Left forelimb (tissue), 1 donor: ENCODE results near the gene ZNF836.
A peak's percentile ranks its signal among the peaks of the same experiment; 100 is the strongest.
"Not testable (repeated sequence)": the region's sequence is repeated elsewhere in the genome, so short reads cannot be mapped to it uniquely, and the experiment has no call there.

Experiments
- DNase-seq: peaks from one replicate; pipeline ENCODE4 v3.0.0-alpha.2; 2018; ENCODE audit warnings: low spot score

The ZNF836 gene

DNA sequence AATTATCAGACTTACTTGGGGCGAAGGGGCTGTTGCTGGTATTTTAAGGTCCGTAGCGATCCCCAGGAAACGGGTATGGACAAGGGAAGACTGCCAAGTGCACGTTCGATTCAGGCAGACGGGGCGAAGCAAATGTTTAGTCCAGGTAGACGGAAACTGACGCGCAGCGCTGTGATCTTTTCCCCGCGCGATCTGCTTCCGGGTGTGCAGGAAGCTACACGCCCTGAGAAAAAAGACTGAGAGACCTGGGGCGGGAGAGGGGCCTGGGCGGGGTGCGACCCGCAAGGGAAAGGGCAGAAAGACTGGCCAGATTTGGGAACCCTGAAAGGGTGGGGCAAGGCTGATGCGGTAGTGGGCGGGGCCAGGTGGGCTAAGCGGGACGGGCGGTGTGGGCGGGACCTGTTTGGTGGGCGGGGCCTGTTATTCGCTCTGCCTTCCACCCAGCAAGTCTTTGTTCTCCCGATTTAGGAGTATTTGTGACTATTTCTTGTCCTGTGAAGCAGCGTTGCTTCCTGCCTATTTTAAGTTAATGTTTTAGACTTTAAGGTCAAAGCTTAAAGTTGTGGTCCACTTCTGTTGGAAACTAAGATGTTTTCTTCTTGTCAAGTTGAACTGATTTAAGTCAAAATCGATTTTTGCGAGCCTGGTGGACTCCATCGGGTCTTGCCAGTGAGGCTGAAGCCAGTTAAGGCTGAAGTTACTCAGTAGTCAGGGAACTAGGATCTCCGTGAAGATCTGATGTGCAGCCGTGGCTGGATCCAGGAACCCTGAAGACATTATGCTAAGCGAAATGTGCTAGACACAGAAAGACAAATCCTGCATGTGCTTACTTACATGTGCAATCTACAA lies at the start of gene ZNF836:
TSS of gene ZNF836 (minus strand) at position 301 of the 849 bp plus-strand sequence. CDS start 3,549 bp downstream, outside the sequence.
- DNase-seq, result peak; percentile 89

DNA sequence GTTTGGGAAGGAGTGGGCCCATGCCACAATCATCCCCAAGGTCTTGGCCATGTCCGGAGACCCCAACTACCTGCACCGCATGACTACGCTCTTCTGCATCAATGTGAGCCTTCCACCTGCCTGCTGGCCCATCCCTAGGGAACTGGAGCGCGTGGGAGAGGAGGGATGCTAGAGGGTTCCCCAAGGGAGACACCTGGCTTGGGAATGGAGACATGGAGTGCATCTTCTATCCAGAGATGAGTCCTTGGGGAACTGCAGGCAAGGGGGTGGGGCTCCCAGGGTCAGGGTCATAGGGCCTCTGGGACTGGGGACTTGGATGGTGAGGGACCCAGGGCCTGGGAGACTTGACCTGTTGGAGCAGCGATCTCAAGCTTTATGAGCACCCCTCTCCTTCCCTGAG lies 49.6 kb upstream of the ZNF836 start:
- DNase-seq, result no peak

DNA sequence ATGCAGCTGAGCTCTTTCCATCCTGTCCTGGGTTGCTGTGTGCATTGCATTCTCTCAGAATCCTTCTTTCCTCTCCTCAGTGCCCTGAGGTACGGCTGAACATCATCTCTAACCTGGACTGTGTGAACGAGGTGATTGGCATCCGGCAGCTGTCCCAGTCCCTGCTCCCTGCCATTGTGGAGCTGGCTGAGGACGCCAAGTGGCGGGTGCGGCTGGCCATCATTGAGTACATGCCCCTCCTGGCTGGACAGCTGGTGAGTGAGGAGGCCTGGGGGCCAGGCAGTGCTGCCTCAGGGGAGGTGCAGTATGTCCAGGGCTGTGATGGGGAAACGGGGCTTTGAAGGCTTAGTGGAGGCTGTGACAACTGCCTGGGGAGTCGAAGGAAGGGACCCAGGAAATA lies 48.2 kb upstream of the ZNF836 start:
- peak; percentile 68 for DNase-seq

DNA sequence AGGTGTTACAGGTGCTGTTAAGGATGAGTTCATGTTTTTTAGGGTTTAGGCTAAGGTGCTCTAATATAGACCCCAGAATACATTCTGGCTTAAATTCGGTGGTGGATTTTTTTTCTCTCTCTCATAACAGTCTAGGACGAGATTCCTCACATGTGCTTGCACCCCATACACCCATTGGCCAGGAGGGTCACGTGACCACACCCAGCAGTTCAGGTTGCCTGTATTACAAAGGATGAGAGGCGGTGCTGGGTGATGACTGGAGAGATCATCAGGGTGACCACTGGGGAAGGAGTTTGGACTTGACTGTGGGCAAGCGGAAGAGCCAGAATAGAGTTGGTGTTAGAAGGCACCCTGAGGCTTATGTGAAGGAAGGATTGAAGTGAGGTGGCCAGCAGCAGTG lies 46.2 kb upstream of the ZNF836 start:
- no peak for DNase-seq

DNA sequence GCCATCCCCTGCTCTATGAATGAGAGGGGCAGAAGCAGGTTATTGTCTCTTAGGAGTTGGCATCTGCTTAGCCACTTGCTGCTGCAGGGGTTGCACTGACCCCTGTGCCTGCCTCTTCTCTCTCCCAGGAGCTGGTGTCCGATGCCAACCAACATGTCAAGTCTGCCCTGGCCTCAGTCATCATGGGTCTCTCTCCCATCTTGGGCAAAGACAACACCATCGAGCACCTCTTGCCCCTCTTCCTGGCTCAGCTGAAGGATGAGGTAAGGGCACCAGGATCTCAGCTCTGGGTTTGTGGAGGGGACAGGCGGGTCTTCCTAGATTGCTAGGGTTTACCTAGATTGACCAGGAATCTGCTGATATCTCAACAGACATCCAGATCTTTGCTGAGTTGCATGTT lies 45.0 kb upstream of the ZNF836 start:
- no peak for DNase-seq

DNA sequence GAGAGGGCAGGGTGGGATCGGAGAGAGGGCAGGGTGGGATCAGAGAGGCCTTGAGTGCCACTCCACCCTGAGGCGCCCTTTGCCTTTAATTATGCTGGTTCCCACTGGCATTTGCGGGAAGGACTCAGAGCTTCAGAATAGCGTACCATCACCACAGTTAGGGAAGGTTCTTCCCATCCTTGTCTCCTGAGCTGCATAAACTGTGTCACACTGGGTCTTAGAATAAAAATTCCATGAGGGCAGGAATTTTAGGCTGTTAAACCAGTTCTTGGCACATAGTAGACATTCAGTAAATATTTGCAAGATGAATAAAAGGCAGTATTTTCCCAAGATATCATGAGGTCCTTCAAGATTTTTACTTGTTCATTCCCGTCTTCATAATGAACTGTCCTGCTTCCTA lies 42.8 kb upstream of the ZNF836 start:
- no peak for DNase-seq

DNA sequence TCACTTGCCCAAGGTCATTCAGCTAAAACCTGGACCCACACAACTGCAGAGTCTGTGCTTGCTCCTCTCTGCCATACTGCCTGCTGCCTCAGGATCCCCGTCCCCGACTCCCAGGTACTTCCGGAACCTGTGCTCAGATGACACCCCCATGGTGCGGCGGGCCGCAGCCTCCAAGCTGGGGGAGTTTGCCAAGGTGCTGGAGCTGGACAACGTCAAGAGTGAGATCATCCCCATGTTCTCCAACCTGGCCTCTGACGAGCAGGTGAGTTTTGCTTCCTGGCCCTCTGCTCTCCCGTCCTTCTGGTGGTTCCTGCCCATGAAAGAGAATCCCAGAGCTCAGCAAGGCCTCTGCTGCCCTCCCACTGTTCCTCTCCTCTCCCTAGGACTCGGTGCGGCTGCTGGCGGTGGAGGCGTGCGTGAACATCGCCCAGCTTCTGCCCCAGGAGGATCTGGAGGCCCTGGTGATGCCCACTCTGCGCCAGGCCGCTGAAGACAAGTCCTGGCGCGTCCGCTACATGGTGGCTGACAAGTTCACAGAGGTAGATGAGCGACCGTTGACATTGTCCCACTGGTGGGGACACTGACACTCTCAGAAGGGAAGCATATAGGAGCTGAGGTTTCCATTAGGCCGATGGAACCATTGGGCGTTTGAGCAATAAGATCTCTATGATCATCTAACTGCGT lies 41.3 kb upstream of the ZNF836 start:
- DNase-seq, result no peak

DNA sequence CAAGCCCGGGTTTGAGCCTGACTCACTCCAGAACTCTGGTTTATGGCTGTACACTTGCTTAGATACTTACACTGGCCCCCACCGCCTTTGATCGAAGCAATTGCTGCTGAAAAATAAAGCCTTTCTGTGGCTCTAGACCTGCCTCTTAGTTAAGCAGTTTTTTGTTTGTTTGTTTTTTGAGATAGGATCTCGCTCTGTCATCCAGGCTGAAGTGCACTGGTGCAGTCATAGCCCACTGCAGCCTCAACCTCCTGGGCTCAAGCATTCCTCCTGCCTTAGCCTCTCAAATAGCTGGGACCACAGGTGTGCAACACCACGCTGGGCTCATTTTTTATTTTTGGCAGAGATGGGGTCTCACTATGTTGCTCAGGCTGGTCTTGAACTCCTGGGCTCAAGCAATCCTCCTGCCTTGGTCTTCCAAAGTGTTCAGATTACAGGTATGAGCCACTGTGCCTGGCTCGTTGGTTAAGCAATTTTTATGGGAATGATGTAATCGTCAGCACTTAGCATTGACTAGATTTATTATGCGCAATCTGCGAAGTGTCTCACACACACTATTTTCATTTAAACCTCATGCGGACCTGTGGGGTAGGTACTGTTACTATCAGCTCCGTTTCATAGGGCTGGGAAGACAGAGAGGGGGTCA lies 40.6 kb upstream of the ZNF836 start:
- DNase-seq, result no peak

DNA sequence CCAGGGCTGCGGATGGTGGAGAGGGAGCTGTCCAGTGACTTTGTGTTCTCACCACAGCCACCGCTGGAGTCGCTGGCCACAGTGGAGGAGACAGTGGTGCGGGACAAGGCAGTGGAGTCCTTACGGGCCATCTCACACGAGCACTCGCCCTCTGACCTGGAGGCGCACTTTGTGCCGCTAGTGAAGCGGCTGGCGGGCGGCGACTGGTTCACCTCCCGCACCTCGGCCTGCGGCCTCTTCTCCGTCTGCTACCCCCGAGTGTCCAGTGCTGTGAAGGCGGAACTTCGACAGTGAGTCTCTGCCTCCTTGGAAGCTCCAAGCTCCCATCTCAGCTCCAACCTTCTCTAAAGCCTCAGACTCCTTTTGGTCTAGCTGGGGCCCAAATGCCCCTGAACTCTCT lies 39.8 kb upstream of the ZNF836 start:
- DNase-seq, result no peak

DNA sequence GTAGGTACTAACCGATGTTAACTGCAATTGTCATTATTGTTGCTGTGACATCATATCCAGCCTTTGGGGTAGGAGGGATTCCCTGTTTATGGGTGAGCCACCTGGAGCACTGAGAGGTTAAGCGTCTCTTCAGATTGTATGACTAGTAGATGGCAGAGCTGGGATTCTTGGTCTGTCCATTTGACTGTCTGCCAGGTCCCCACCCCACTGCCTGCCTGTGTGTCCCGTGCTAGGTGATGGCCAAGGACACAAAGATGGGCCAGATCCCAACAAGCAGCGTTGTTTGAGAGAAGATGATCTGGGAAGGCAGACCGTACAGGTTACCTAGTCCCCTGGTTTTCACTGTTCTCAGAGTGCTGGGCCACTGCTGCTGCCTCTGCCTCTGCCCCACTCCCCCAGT lies 35.1 kb upstream of the ZNF836 start:
- no peak for DNase-seq

DNA sequence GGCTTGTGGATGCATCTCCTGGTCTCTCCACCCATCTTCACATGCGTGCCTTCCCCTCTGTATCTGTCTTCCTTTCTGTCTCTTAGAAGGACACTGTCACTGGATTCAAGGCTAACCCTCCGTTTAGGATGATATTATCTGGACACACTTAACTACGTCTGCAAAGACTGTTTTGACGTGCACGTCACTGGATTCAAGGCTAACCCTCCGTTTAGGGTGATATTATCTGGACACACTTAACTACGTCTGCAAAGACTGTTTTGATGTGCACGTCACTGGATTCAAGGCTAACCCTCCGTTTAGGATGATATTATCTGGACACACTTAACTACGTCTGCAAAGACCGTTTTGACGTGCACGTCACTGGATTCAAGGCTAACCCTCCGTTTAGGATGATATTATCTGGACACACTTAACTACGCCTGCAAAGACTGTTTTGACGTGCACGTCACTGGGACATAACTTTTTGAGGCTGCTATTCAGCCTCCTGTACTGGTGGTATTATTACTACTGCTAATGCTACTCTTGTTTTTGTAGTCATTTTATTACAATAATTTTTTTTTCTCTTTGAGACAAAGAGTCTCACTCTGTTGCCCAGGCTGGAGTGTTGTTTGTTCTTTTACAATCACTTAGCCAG lies 29.5 kb upstream of the ZNF836 start:
- not testable (repeated sequence) for DNase-seq

DNA sequence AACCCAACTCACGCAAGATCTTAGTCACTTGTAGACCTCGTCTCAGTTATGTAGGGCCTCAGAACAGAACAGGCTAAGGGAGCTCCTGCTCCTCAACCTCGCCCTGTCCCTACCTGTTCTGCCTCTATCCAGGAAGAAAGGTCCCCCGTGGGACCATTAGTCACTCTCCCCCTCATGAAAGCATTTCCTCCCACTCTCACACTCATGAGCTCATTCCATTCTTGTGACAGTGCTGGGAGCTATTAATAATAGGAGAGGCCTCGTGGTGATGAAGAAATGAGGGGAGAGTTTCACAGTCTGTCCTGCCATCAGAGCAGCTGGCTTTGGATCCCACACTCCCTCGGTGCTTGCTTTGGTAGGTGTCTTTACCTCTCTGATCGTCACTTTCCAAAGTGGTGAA lies 28.6 kb upstream of the ZNF836 start:
- DNase-seq, result no peak

DNA sequence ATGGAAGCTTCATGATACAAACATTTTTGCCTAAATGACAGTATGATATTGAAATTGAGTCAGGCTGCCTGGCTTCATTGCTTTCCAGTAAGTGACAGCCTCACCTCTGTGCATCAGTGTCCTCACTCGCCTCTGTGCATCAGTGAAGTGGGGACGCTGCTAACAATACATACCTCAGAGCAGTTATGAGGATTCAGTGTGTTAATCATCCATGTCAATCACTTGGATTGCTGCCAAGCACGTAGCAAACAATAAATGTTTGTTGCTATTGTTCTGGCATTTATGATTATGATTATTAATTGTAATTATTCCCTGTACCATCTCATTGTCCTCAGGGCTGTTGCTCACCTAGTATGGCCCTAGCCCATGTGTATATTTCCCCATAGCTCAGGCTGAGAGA lies 27.3 kb upstream of the ZNF836 start:
- DNase-seq, result no peak

DNA sequence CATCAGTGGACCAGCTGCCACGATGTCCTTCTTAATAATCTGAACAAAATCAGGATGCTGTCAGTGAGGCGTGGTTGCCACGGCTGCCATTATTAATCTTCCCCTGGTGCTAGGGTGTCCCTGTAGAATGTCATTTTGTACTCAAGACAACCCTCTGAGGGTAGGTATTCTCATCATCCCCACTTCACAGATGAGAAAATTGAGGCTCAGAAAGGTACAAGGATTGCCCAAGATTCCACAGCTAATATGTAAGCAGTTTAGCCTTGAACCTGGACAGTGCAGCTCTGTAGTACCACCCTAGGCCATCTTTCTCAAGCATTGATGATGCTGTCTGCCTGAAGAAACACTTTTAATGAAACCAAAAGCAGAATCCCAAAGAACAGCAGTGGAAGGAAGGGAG lies 26.5 kb upstream of the ZNF836 start:
- DNase-seq, result no peak

DNA sequence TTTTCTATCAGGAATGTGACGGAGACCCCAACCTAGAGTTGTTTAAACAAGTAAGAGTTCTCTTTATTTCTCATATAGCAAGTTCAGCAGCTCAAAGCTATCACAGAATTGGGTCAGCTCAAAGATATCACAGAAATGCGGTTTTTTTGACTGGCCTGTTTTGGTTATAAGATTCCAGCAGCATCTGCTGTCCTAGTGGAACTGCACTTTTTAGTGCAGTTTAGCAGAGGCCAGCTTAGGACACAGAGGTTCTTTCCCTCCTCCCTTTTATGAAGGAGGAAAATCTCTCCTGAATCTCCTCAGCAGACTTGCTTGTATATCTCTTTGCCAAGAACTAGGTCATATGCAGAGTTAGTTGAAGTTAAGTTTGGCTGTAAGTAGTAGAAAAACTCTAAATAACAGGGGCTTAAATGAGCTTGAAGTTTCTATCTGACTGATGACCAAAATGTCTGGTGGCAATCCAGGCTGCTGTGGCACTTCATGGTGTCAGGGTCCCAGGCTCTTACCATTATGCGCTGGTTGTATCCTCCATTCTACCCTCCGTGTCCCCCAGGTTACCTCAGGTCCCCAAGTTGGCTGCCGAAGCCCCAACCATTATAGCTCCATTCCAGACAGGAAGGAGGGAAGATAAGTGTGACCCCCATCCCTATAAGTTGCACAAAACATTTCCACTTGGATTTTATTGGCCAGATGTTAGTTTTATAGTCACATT lies 25.0 kb upstream of the ZNF836 start:
- no peak for DNase-seq

DNA sequence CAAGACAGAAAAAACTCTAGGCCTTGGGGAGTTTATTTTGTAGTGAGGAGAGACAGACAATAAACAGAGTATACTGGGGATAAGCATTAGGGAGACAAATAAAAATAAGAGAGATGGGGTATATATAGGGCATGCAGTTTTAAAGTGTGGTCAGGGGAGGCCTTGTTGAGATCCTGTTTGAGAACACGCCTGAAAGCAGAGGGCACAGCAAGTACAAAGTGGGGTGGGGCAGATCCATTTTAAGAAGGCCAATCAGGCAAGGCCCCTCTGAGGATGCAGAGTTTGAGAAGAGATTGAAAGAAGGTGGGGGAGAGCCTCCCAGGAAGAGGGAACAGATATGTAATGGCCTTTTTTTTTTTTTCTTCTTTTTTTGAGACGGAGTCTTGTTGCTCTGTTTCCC lies 20.5 kb upstream of the ZNF836 start:
- no peak for DNase-seq

DNA sequence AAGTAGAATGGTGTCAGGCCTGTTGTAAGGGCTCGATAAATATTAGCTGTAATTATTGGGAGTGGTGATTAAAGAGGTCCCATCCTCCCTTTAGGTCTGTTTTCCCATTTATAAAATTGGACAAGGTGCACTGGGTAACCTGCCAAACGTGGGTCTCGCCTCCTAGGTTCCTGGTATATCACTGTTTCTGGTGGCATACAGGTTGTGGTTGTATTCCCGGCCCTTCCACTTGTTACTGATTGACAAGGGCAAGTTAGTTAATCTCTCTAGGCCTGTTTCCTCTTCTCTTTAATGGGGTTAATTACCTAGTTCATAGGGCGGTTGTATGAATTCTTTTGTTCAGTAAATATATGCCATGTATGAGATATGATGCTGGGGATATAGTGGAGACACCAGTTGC lies 20.0 kb upstream of the ZNF836 start:
- DNase-seq, result no peak

DNA sequence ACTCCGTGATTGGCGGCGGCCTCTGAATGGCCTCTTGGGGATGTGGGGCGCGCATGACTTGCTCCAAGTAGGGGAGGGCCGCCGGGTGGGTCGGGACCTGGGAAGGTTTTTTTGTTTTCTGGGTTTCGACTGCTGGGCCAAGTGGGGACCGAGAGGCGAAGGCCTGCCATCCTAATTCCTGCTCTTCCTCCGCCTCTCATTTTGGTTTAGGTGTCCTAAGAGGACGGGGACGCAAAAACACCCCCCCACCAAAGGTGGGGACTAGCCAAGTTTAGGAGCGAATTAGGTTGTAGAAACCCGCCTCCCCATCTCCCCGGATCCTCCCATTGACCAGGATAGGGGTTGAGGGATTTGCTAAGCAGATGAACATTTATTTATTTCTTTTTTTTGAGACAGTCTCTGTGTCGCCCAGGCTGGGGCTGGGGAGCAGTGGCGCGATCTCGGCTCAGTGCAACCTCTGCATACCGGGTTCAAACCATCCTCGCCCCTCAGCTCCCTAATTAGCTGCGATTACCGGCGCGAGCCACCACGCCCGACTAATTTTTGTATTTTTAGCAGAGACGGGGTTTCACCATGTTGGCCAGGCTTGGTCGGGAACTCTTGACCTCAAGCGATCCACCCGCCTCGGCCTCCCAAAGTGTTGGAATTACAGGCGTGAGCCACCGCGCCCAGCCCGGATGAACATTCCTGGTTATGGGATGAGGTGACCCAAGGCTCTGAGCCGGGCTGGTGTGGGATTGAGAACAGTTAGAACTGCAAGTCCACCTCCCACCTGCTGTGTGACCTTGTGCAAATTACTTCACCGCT lies 19.3 kb upstream of the ZNF836 start:
- no peak for DNase-seq

DNA sequence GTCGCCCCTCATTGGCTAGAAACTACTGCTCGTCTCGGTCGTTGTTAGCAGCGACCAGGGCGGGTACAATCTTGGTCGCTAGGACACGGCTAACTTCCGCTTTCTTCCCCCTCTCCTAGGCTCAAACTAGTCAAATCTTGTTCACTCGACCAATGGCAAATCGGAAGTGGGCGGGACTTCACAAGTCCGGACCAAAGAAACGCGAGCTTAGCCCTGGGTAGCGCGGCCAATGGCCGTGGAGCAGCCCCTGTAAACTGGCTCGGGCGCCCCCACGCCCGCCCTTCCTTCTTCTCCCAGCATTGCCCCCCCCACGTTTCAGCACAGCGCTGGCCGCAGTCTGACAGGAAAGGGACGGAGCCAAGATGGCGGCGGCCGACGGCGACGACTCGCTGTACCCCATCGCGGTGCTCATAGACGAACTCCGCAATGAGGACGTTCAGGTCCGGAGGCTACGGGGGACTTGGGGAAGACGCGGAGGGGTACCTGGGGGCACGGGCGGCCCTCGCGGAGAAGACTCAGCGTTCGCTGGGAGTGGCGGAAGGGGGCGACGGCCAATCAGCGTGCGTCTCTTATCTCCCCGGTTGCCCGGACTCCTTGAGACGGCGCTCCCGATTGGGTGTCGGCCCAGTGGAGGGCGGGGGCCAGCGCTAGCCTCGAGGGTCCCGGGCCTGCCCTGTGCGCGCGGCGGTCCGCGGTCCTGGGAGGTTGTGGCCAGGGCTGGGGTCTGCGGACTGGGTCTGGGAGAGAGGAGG lies 18.5 kb upstream of the ZNF836 start, which contains the start of gene PPP2R1A:
TSS of gene PPP2R1A (plus strand) at position 318 of the 752 bp plus-strand sequence. CDS start at position 363, 45 bp downstream.
- DNase-seq, result peak; percentile 99
